Activated naive CD4-positive, alpha-beta T cell treated with anti-CD3 and anti-CD28 coated beads, Interleukin-2, amount 50 U/mL, for 72 hours (primary cell): ENCODE results near the gene SERPINA5. TPM values are rescaled to one million over a fixed set of nuclear protein-coding genes. Genes with fewer than 3 reads are reported as not detected.
A peak's percentile ranks its signal among the peaks of the same experiment; 100 is the strongest.

Experiments used
- ATAC-seq, 2 donors: fragments of 150-1000 bp; cut with Tn5 transposase; 2 replicates each; pipeline ENCODE4 v1.10.0; 2021; ENCODE audit warnings: mild to moderate bottlenecking in 2 of 2, moderate library complexity in 2 of 2
- DNase-seq, 2 donors: peaks; one replicate each; pipeline ENCODE4 v3.0.0; 2021 to 2022; ENCODE audit warnings: low spot score in 2 of 2
- H3K27ac Mint-ChIP-seq, 2 donors: one replicate each; pipeline ENCODE4 v1.8.0; 2022; ENCODE audit warnings: mild to moderate bottlenecking in 2 of 2, mixed read lengths in 2 of 2
- H3K36me3 Mint-ChIP-seq, 2 donors: one replicate each; pipeline ENCODE4 v1.8.0; 2022; ENCODE audit warnings: mixed read lengths in 2 of 2
- H3K9me3 Mint-ChIP-seq, 2 donors: one replicate each; pipeline ENCODE4 v1.8.0; 2022; ENCODE audit warnings: mixed read lengths in 2 of 2
- total RNA-seq, 2 donors: library from RNA; stranded (reverse); gene quantifications; one replicate each; pipeline ENCODE4 v1.2.3, GENCODE V29; 2022

The SERPINA5 gene
- total RNA-seq, 2 donors from 2014 or later = not detected

- Mint-ChIP-seq H3K9me3 (peaks cover 0 to 5% of the 10 kb centered on the region in 2 donors), H3K27ac (no peak overlapping the region), H3K36me3 (peaks cover 0 to 12% of the 10 kb centered on the region in 2 donors)
- ATAC-seq = no peak
- no peak for DNase-seq
Observed at GRCh38 chr14:94547726-94548125, 33.5 kb upstream of the SERPINA5 start.

- ATAC-seq (no peak), DNase-seq (no peak)
- Mint-ChIP-seq H3K27ac (no peak overlapping the region), H3K9me3 (peaks cover 0 to 5% of the 10 kb centered on the region in 2 donors), H3K36me3 (peaks cover 0 to 12% of the 10 kb centered on the region in 2 donors)
Observed at GRCh38 chr14:94548131-94548998, 32.9 kb upstream of the SERPINA5 start.

DNA sequence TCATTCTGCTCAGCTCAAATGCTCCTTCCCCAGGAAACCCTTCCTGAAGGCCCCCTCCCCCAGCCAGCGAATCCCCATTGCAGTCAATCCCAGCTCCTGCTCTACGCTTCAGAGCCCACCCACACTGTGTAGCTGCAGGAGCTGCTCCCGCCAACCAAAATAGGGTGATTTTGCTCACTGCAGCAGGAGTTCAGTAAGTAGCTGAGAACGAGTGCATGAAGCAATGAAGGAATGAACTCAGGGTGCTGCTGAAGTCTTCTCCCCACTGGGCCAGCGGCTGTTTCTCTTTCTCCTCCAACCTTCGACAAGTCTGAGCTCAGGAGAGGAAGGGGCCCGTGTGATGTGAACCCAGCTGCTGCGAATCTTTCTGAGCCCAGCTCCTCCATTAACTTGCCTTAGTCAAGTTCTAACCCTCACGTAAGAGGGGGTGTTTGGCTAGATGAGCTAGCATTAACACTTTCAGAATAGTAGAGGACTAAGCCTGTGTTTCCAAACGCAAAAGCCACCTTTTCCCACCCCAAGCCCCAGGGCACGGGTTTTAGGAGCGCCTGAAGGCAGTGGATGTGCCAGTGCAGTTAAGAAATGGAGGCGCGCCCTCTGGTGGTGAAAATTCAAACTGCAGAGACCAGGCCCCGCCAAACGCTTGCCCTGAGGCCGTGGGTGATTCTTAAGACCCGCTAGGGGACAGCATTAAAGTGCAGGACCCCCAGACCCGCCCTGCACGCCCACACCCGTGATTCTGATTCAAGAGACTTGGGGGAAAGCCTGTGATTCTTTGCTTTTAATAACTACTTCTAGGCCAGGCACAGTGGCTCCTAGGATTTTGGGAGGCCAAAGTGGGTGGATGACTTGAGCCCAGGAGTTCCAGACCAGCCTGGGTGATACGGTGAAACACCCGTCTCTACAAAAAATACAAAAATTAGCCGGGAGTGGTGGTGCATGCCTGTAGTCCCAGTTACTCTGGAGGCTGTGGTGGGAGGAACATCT, 31.9 kb upstream of the SERPINA5 start:
- peak in 1 of 2 donors; percentile 74 for DNase-seq
- peak in 1 of 2 donors; percentile 76 for ATAC-seq
- Mint-ChIP-seq H3K9me3 (peaks cover 1 to 9% of the 10 kb centered on the region in 2 donors), H3K36me3 (peaks cover 0 to 12% of the 10 kb centered on the region in 2 donors), H3K27ac (no peak overlapping the region)

GRCh38 chr14:94550041-94550440, 31.2 kb upstream of the SERPINA5 start:
- Mint-ChIP-seq H3K27ac (no peak overlapping the region), H3K9me3 (peaks cover 9 to 10% of the 10 kb centered on the region in 2 donors), H3K36me3 (peaks cover 1 to 12% of the 10 kb centered on the region in 2 donors)
- ATAC-seq = no peak
- no peak for DNase-seq

DNA sequence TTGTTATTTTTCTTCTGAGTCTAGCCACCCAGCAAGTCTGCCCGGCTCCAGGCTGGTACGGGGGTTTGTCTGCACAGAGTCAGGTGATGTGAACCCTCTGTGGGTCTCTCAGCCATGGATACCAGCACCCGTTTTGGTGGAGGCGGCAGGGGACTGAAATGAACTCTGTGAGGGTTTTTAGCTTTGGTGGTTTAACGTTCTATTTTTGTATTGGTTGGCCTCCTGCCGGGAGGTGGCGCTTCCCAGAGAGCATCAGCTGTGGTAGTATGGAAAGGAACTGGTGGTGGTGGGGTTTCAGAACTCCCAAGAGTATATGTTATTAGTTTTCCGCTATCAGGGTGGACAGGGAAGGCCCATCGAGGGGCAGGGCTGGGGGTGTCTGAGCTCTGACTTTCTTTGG, 25.2 kb upstream of the SERPINA5 start:
- ATAC-seq (no peak), DNase-seq (no peak)
- no peak overlapping the region for H3K27ac Mint-ChIP-seq
- peaks cover 0 to 10% of the 10 kb centered on the region in 2 donors for H3K36me3 Mint-ChIP-seq
- H3K9me3 Mint-ChIP-seq = peaks cover 14 to 18% of the 10 kb centered on the region in 2 donors

DNA sequence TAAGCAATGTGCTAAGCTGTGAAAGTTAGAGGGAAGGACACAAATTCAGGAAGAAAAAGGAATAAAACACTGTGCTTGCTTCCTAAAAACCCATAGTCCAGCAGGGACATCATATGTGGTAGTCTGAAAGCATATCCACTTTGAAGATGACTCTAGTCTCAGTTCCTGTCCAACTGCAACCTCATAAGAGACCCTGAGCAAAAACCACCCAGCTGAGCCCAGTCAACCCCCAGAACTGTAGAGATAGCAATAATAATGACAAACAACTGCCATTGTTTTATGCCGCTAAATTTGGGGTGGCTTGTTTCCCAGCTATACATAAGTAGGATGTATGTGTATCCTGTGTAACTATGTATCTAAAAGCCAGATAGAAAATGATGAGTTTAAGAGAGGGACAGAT, 23.9 kb upstream of the SERPINA5 start:
- Mint-ChIP-seq H3K36me3 (peaks cover 0 to 10% of the 10 kb centered on the region in 2 donors), H3K27ac (no peak overlapping the region), H3K9me3 (peaks cover 14 to 18% of the 10 kb centered on the region in 2 donors)
- no peak for ATAC-seq
- no peak for DNase-seq

DNA sequence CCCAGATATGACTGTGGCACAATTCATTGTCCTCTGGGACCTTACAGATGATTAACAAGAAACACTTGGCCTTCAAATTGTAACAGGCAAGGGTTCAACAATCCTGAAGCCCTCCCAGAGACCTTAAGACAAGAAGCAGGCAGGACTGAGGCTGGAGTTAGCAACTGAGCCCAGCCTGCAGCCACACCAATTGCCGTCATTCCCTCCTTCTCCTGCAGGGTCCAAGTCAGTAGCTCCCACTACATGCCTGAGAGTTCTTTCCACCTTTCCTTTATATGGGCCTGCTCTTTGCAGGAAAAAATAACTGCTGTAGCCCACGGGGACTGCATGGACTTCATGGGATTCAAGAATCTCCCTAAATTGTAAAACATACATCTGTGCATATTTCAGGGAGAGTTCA, 22.4 kb upstream of the SERPINA5 start:
- peaks cover 10 to 20% of the 10 kb centered on the region in 2 donors for H3K9me3 Mint-ChIP-seq
- no peak for DNase-seq
- H3K27ac Mint-ChIP-seq = no peak overlapping the region
- peaks cover 0 to 10% of the 10 kb centered on the region in 2 donors for H3K36me3 Mint-ChIP-seq
- ATAC-seq = no peak

DNA sequence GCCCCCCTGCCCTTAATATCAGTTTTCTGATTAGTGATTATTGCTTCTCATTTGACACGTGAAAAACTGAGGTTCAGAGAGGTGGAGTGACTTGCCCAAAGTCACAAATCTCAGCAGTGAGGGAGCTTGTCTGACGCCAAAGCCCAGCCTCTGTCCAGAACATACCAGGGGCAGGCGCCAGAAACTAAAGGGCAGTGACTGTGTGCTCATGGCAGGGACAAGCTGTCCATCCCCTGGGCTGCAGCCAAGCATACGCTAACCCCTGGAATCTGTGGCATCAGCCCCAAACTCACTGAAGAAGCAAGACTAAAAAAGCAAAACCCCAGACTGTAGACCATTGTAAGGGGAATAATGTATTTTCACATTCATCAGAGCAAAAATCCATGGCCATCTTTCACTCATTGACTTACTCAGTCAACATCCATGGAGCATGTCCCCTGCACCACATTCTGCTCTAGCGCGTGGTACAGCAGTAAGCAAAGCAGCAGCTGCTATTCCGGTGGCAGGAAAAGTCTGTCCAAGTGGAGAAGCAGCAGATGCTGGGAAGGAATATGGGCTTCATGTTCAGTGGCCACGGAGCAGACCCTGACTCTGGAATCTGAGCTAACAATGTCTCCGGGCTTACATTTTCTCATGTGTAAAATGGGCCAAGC, 21.5 kb upstream of the SERPINA5 start:
- Mint-ChIP-seq H3K9me3 (peaks cover 10 to 15% of the 10 kb centered on the region in 2 donors), H3K27ac (no peak overlapping the region), H3K36me3 (peaks cover 0 to 10% of the 10 kb centered on the region in 2 donors)
- ATAC-seq (no peak), DNase-seq (no peak)

- no peak for ATAC-seq
- no peak for DNase-seq
- Mint-ChIP-seq H3K9me3 (peaks cover 6 to 10% of the 10 kb centered on the region in 2 donors), H3K27ac (no peak overlapping the region), H3K36me3 (peaks cover 0 to 6% of the 10 kb centered on the region in 2 donors)
Observed at GRCh38 chr14:94560291-94560665, 20.9 kb upstream of the SERPINA5 start.

- ATAC-seq (no peak), DNase-seq (no peak)
- H3K36me3 Mint-ChIP-seq = no peaks in the 10 kb centered on the region
- H3K27ac Mint-ChIP-seq = no peak within 1 kb of the TSS
- H3K9me3 Mint-ChIP-seq = peaks cover 0 to 3% of the 10 kb centered on the region in 2 donors
Observed at GRCh38 chr14:94560751-94561655, 20.2 kb upstream of the SERPINA5 start, which contains the start of gene SERPINA4. Gene SERPINA4, plus strand, starts transcription at chr14:94561442. Its CDS starts 2,041 bp downstream, at chr14:94563483.

- no peaks in the 10 kb centered on the region for H3K36me3 Mint-ChIP-seq
Observed at GRCh38 chr14:94561656-94562010, 19.6 kb upstream of the SERPINA5 start.

GRCh38 chr14:94562022-94562421, 19.2 kb upstream of the SERPINA5 start:
- no peak for DNase-seq
- no peak for ATAC-seq
- Mint-ChIP-seq H3K36me3 (no peaks in the 10 kb centered on the region), H3K9me3 (peaks cover 3% of the 10 kb centered on the region in 2 donors), H3K27ac (no peak overlapping the region)

More at GRCh38 chr14:94561656-94562010, 19.6 kb upstream of the SERPINA5 start:
- Mint-ChIP-seq H3K27ac (no peak overlapping the region), H3K9me3 (peaks cover 3% of the 10 kb centered on the region in 2 donors)
- ATAC-seq (no peak), DNase-seq (no peak)

DNA sequence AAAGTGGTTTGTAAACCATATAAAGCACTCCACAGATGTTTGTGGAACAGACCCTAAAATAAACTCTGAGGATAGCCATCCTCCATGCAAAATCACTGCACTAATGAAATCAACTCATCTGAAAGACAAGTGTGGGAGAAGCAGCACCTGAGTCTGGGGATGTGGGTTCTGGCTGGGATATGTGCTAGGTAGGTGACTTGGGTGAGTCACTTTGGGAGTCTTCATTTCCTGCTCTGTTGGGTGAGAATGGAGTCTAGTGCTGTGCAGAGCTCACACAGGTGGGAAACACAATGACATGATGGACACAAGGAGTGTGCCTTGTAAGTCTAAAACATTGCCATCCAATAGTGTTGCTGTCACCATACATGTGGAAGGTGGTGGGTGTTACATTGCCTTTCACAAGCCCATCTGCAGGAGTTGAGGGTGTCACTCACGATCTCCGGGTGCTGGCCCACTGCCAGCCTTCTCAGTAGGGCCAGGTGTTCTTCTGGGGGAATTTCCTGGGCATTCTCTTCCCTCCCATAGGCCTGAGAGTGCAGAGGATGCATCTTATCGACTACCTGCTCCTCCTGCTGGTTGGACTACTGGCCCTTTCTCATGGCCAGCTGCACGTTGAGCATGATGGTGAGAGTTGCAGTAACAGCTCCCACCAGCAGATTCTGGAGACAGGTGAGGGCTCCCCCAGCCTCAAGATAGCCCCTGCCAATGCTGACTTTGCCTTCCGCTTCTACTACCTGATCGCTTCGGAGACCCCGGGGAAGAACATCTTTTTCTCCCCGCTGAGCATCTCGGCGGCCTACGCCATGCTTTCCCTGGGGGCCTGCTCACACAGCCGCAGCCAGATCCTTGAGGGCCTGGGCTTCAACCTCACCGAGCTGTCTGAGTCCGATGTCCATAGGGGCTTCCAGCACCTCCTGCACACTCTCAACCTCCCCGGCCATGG, 18.0 kb upstream of the SERPINA5 start:
- ATAC-seq (no peak), DNase-seq (no peak)
- Mint-ChIP-seq H3K36me3 (no peaks in the 10 kb centered on the region), H3K9me3 (peaks cover 3% of the 10 kb centered on the region in 2 donors), H3K27ac (no peak overlapping the region)

- Mint-ChIP-seq H3K9me3 (peaks cover 3% of the 10 kb centered on the region in 2 donors), H3K27ac (no peak overlapping the region), H3K36me3 (no peaks in the 10 kb centered on the region)
- ATAC-seq = no peak
- no peak for DNase-seq
Observed at GRCh38 chr14:94564381-94564780, 16.8 kb upstream of the SERPINA5 start.

- no peaks in the 10 kb centered on the region for H3K36me3 Mint-ChIP-seq
Observed at GRCh38 chr14:94568186-94568585, 13.0 kb upstream of the SERPINA5 start.

More at GRCh38 chr14:94568186-94568585, 13.0 kb upstream of the SERPINA5 start:
- DNase-seq = no peak
- Mint-ChIP-seq H3K9me3 (peaks cover 3% of the 10 kb centered on the region in 2 donors), H3K27ac (no peak overlapping the region)
- ATAC-seq = no peak
